Testis (tissue), 2 donors: ENCODE measurements around the gene KMO.

Experiments used
- POLR2A ChIP-seq: fragments of 450-650 bp; IDR thresholded peaks from one replicate; pipeline ENCODE4 v1.6.1; 2017; ENCODE audit warnings: antibody characterized with exemption, mild to moderate bottlenecking, moderate library complexity
- TF ChIP-seq, protein P1 (sequence below), 3 experiments: fragments of 450-650 bp in 2 of 3; fragments of 200-600 bp in 1 of 3; sonication (generic) in 1 of 3; IDR thresholded peaks; one replicate each; pipeline ENCODE4 v1.5.1; 2016 to 2019; ENCODE audit warnings: antibody characterized with exemption in 3 of 3, mild to moderate bottlenecking in 2 of 3, moderate library complexity in 1 of 3

DNA sequence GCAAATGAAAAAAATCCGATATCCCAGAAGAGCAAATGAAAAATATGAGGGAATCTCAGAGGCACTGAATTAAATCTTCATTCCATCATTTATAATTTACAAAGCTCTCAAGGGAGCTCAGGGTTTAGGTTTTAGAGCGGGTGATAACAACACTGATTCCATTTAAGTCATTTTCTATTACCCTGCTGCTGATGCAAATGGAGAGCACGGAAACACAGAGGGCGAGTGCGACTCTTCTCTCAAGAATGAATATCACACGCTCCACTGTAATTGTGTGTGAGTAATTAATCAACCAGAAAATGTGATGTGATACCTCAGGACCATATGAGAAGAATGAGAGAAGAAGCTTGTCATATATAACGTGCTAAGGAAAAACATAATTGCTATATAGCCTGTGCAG lies 85.2 kb downstream of the KMO start:
- TF ChIP-seq, protein P1, sequence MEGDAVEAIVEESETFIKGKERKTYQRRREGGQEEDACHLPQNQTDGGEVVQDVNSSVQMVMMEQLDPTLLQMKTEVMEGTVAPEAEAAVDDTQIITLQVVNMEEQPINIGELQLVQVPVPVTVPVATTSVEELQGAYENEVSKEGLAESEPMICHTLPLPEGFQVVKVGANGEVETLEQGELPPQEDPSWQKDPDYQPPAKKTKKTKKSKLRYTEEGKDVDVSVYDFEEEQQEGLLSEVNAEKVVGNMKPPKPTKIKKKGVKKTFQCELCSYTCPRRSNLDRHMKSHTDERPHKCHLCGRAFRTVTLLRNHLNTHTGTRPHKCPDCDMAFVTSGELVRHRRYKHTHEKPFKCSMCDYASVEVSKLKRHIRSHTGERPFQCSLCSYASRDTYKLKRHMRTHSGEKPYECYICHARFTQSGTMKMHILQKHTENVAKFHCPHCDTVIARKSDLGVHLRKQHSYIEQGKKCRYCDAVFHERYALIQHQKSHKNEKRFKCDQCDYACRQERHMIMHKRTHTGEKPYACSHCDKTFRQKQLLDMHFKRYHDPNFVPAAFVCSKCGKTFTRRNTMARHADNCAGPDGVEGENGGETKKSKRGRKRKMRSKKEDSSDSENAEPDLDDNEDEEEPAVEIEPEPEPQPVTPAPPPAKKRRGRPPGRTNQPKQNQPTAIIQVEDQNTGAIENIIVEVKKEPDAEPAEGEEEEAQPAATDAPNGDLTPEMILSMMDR (IDR thresholded peaks at IDR 0.05) = no peak
- TF ChIP-seq POLR2A = no peak
